Measurements from ENCODE around the gene MROH9. TPM values are rescaled to one million over a fixed set of nuclear protein-coding genes. Genes with fewer than 3 reads are reported as not detected.

Gene MROH9
- polyA plus RNA-seq, 10 donors: 0.07 TPM; not detected in 9

- no peak for DNase-seq
Observed at GRCh38 chr1:170964506-170964905, 29.2 kb downstream of the MROH9 start.

GRCh38 chr1:170967042-170967910 lies 31.9 kb downstream of the MROH9 start:
- peak; percentile 30 to 69 (median 38) for DNase-seq

GRCh38 chr1:170970256-170970655 lies 34.9 kb downstream of the MROH9 start:
- DNase-seq: no peak

- DNase-seq: peak; percentile 6 to 15 (median 13)
Observed at GRCh38 chr1:170978371-170978910, 43.1 kb downstream of the MROH9 start.

GRCh38 chr1:170985406-170985805 lies 50.1 kb downstream of the MROH9 start:
- no peak for DNase-seq

GRCh38 chr1:170986901-170987300 lies 51.6 kb downstream of the MROH9 start:
- DNase-seq: no peak

- no peak for DNase-seq
Observed at GRCh38 chr1:170987424-170987823, 52.1 kb downstream of the MROH9 start.

- DNase-seq: peak in 1 of 3 donors; percentile 2
Observed at GRCh38 chr1:170993151-170993550, 57.8 kb downstream of the MROH9 start.

- no peak for DNase-seq
Observed at GRCh38 chr1:170993717-170994116, 58.4 kb downstream of the MROH9 start.

- DNase-seq: no peak
Observed at GRCh38 chr1:171014880-171015279, 79.5 kb downstream of the MROH9 start.

- DNase-seq: peak in 2 of 3 donors; percentile 33 to 38
Observed at GRCh38 chr1:171017426-171017825, 82.1 kb downstream of the MROH9 start.

- DNase-seq: no peak
Observed at GRCh38 chr1:171019971-171020370, 84.6 kb downstream of the MROH9 start.

- no peak for DNase-seq
Observed at GRCh38 chr1:171032822-171033702, 97.7 kb downstream of the MROH9 start.

- peak; percentile 11 to 34 (median 15) for DNase-seq
Observed at GRCh38 chr1:171037626-171038025, 102.3 kb downstream of the MROH9 start.

GRCh38 chr1:171038284-171038683 lies 103.0 kb downstream of the MROH9 start:
- peak; percentile 16 to 41 (median 18) for DNase-seq

- no peak for DNase-seq
Observed at GRCh38 chr1:171048014-171048413, 112.7 kb downstream of the MROH9 start.

GRCh38 chr1:171052977-171053376 lies 117.6 kb downstream of the MROH9 start:
- DNase-seq: no peak

- no peak for DNase-seq
Observed at GRCh38 chr1:171055966-171056643, 120.8 kb downstream of the MROH9 start.

- no peak for DNase-seq
Observed at GRCh38 chr1:171061425-171062143, 126.2 kb downstream of the MROH9 start.

GRCh38 chr1:171062902-171063301 lies 127.6 kb downstream of the MROH9 start:
- no peak for DNase-seq

- DNase-seq: no peak
Observed at GRCh38 chr1:171075041-171075440, 139.7 kb downstream of the MROH9 start.

Measured in muscle of back (tissue), 11 donors.